ENCODE results near the gene CD74.
"Not testable (repeated sequence)": the region's sequence is repeated elsewhere in the genome, so short reads cannot be mapped to it uniquely, and the experiment has no call there.

The CD74 gene

DNA sequence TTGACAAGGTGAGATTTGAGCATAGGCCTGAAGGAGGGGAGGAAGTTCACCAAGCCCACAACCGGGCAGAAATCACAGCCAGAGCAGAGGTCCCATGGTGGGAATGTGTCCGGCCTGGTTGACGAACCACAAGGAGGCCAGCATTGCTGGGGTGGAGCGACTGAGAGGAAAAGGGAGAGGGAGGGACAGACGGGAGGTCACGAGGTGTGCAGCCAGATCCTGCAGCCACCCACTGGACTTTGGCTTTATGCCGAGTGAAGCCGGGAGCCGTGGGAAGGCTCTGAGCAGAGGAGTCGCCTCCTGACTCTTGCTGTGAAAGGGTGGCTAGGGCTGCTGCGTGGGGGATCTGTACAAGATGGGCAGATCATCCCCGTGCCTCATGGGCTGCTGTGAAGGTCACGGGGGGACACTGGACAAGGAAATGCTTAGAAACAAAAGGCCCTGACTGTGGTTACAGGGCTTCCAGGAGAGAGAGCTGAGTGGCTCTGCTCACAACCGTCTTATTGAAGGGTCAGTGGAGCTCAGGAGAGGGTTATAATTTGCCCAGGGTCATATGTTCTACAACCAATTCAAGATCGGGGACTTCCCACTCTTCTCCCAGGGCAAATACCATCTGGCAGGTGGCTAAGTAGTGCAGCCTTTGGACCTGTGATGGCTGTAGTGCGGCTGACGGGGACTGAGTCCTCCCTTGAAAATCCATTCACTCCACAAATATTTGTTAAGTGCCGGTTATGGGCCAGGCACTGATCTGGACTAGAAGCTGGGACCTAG is 15.6 kb upstream of the CD74 start:
- no peak for DNase-seq
- Mint-ChIP-seq H3K4me1 (no peaks in the 10 kb centered on the region), H3K27me3 (peaks cover 6% of the 10 kb centered on the region), H3K27ac (no peak overlapping the region), H3K4me3 (no peak overlapping the region), H3K9me3 (no peaks in the 10 kb centered on the region)
- ATAC-seq: no peak

DNA sequence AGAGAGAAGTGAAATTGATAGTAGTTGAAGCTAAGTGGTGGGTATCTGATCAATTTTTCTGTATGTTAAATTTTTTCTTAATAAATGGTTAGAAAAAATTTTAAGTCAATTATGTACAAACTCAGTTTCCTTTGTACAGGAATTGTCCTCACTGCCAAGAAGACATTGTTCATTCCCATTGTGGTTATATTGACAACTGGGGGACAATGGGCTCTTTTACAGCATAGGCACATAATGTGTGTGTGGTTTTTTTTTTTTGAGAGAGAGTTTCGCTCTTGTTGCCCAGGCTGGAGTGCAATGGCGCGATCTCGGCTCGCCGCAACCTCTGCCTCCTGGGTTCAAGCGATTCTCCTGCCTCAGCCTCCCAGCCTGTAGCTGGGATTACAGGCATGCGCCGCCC is 13.5 kb upstream of the CD74 start:
- H3K27me3 Mint-ChIP-seq, ATAC-seq, H3K27ac Mint-ChIP-seq, H3K4me1 Mint-ChIP-seq, H3K9me3 Mint-ChIP-seq, H3K4me3 Mint-ChIP-seq, DNase-seq: not testable (repeated sequence)

DNA sequence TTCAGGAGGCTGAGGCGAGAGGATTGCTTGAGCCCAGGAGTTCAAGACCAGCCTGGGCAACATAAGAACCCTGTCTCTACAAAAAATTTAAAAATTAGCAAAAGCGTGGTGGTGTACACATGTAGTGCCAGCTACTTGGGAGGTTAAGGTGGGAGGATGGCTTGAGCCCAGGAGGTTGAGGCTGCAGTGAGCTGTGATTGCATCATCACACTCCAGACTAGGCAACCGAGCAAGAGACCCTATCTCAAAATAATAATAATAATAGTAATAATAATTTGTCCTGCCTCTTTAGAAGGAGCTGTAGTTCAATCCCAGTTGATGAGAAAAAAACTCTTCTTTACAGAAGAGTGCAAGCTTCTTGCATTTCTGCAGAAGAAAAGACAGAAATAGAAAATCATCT is 10.0 kb upstream of the CD74 start:
- no peak overlapping the region for H3K27ac Mint-ChIP-seq
- peaks cover 11% of the 10 kb centered on the region for H3K4me1 Mint-ChIP-seq
- no peaks in the 10 kb centered on the region for H3K27me3 Mint-ChIP-seq
- DNase-seq (no peak), ATAC-seq (no peak)
- H3K4me3 Mint-ChIP-seq: no peak overlapping the region
- H3K9me3 Mint-ChIP-seq: no peaks in the 10 kb centered on the region

DNA sequence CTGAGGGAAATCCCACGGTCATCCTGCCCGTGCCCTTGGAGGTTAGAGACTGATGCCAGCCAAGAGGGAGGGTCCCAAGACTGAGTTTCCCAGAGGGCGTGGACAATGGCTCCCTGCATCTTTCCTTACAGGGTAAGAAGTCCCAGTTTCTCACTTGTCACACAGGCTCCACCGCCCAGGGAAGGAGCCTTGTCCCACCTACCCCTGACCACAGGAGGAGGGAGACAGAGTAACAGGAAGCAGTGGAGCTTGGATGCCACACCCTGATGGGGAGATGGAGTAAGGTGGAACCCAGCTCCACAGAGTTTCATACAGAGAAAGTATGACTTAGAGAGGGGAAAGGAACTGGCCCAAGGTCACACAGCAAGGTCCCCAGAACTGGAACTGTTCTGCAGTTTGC is 9.4 kb upstream of the CD74 start:
- no peaks in the 10 kb centered on the region for H3K27me3 Mint-ChIP-seq
- no peak for DNase-seq
- H3K27ac Mint-ChIP-seq: no peak overlapping the region
- H3K9me3 Mint-ChIP-seq: no peaks in the 10 kb centered on the region
- H3K4me1 Mint-ChIP-seq: peaks cover 11% of the 10 kb centered on the region
- ATAC-seq: no peak
- no peak overlapping the region for H3K4me3 Mint-ChIP-seq

DNA sequence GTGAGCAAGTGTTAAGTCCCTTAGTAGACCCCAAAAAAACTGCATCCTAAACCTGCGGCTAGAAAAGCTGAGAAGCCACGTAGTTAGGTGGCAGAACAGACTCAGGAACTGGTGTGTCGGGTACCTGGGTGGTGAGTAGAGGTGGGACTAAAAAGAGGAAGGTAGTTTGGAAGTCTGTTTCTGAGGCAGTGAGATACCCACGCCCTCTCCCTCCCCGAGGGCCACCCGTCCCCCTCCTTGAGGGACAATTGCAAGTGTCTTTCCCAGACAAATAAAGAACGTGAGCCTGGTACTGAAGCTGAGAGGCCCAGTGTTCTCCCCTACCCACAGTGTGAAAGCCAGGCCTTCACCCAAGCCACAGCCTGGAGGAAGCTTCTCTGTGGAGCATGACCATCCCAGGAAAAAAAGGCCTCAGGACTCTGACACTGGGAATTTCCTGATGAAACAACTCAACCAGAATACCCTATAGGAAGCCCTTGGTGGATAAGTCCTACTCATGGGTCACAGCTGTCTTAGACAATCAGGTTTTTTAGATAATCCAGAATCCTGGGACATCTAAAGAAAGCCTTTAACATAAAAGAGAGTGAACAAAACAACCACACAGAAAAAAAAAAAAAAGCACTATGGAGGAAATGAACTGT is 7.0 kb upstream of the CD74 start:
- no peak for DNase-seq
- H3K4me1 Mint-ChIP-seq: peaks cover 11% of the 10 kb centered on the region
- no peak overlapping the region for H3K4me3 Mint-ChIP-seq
- ATAC-seq: no peak
- H3K9me3 Mint-ChIP-seq: no peaks in the 10 kb centered on the region
- peak overlapping the region in 1 of 2 donors; percentile 73 for H3K27ac Mint-ChIP-seq
- no peaks in the 10 kb centered on the region for H3K27me3 Mint-ChIP-seq

DNA sequence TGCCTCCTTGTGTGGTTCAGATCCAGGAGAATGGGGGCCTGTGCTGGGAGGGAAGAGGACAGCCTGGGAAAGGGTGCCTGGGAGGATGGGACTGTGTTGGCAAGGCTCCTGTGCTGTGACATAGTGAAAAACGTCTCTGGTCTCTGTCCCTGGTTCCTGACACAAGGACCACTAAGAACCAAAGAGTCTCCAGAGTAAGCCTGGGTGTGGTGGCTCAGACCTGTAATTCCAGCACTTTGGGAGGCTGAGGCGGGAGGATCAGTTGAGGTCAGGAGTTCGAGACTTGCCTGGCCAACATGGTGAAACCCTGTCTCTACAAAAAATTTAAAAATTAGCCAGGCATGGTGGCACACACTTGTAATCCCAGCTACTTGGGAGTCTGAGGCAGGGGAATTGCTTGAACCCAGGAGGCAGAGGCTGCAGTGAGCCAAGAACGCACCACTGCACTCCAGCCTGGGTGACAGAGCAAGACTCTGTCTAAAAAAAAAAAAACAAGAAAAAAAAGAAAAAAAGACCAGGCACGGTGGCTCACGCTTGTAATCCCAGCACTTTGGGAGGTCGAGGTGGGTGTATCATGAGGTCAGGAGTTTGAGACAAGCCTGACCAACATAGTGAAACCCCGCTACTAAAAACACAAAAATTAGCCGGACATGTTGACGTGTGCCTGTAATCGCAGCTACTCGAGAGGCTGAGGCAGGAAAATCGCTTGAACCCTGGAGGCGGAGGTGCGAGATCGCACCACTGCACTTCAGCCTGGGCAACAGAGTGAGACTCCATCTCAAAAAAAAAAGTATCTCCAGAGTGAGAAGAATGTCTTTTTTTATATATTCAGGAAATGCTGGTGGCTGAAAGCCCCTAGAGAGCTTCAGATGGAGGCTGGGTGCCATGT is 1.4 kb upstream of the CD74 start:
- peaks cover 42% of the 10 kb centered on the region for H3K4me1 Mint-ChIP-seq
- not testable (repeated sequence) for H3K4me3 Mint-ChIP-seq, ATAC-seq, DNase-seq, H3K27me3 Mint-ChIP-seq, H3K9me3 Mint-ChIP-seq
- peak overlapping the region; percentile 27 to 97 for H3K27ac Mint-ChIP-seq

DNA sequence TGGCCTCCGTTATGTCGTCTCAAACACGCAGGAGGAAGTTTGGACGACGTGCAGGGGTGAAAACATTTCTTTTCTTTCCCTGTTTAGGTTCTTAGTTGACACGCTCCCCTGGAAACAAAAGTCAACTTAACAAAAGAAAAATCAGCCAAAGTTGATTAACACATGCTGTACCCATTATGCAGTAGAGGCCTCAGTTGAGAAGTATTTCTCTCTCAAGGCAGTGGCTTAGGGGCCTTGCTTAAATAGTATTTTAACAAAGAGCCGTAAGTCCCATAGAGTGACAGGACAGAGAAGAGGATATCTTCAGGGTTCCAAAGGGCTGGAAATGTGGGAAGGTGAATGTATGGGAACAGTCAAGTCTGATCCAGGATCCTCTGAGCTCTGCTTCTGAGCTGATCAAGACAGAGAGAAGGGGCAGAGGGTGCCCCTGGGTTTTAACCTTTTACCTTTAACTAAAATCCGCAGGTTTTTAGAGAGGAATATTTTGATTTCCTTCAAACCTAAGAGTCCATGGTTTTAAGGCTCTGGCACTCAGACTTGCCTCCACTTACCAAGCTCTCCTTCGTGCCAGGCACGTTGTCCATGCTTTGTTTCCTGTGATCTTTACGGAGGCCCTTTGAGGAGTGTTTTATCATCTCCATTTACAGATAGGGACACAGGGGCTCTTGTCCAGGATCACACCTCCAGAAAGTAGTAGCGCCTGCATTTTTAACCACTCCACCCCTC is 629 bp upstream of the CD74 start:
- ATAC-seq: no peak

DNA sequence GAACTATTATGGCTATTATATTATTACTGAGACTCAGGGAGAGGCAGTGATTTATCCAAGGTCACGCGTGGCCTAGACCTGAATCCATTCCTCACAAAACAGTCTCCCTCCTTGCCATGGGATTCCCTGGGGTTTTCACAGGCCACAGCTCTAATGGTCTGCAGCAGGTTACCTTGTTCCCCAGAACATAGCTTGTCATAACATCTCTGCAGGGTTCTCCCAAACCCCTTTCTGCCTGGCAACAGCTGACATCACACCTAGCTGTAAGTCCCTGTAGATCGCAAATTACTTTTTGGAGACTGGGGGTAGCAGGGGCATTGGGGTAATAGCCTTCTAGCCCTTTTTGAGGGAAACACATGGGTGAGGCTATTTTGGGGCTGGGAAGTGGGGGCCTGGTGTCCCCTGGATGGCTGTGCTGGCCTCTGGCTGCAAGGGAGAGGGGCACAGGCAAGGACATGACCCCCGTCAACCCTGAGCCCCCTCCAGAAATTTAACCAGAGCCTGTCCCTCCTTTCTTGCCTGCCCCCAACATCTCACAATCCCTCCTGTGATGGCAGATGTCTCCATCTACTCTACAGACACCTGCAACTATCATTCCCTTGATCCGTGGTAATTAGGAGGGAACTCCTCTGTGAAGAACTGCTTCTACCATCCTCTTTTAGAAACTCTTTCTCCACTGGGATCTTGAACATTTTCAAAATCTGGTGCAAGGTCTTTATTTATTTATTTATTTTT is 1.3 kb downstream of the CD74 start:
- H3K27ac Mint-ChIP-seq: peak overlapping the region; percentile 97 to 99
- no peaks in the 10 kb centered on the region for H3K9me3 Mint-ChIP-seq
- peak overlapping the region; percentile 97 for H3K4me3 Mint-ChIP-seq
- H3K27me3 Mint-ChIP-seq: no peaks in the 10 kb centered on the region
- DNase-seq (peak; percentile 66 to 74), ATAC-seq (peak; percentile 50)
- peaks cover 55% of the 10 kb centered on the region for H3K4me1 Mint-ChIP-seq

More for the DNA sequence above, 629 bp upstream of the CD74 start:
- Mint-ChIP-seq H3K4me1 (peaks cover 46% of the 10 kb centered on the region), H3K4me3 (peak overlapping the region; percentile 97), H3K9me3 (no peaks in the 10 kb centered on the region), H3K27me3 (no peaks in the 10 kb centered on the region), H3K27ac (peak overlapping the region; percentile 97 to 99)
- no peak for DNase-seq

DNA sequence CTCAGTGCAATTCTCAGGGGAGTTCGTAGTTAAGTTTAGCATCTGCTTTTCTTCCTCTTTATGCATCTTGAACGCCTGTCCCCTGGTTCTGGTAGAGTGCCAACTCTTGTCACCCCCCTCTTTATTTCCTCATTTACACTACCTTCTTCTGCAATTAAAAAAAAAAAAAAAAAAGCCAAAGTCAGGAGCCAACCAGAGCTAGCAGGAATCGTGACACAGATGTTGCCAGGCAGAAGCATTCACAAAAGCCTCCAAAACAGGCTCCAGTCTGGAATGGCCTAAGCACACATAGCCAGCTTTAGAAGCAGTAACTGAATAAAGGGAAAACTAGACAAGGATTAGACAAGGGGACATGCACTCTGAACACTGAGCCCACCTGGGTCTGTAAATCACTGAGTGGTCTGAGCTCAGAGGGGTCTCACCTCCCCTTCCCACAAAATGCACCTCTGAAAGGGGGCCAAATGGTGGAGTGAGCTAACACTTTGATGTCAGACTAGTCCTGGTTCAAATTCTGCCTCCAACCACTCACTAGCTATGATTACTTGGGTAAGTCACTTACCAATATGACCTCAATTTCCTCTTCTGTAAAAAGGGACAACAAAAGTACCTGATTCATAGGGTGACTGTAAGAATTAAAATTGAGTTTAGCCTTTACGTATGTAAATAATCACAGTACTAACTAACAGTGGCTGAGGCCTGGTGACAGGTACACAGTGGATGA is 2.0 kb downstream of the CD74 start:
- Mint-ChIP-seq H3K9me3 (no peaks in the 10 kb centered on the region), H3K4me3 (peak overlapping the region; percentile 97), H3K4me1 (peaks cover 61% of the 10 kb centered on the region), H3K27me3 (no peaks in the 10 kb centered on the region), H3K27ac (peak overlapping the region; percentile 55 to 81)
- ATAC-seq: peak; percentile 24
- peak; percentile 40 to 43 for DNase-seq

DNA sequence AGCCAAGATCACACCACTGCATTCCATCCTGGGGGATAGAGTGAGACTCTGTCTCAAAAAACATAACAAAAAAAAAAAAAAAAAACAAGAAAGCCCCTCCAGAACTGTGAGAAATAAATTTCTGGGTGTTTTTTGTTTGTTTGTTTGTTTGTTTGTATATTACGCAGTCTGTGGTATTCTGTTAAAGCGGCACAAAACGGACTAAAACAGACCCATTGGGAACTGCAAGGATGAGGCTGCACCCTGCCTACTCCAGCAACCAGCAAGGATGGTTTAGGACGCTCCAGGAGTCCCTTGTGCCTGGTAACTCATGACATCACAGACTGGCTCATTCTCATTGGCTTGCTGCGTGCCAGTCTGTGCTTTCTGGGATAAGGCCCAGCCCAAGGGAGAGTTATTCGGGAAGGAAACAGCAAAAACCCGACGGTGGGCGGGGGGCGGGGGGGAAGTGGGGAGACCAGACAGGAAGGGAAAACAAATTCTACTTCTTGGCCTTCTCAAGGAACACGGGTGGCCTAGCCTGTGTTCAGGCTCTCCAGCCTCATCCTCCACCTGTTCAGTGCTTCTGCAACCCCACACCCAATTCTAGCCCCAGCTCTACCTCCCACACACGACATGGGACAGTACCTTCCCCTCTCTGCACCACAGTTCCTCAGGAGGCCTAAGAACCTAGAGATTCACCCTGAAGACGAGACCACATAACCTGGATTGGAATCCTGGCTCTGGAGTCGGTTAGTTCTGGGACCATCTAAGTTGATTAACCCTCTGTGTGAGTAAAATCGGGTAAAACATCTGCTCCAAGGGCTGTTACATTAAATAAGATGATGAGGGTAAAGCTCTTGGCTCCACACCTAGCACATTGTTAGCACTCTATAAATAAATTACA is 2.8 kb downstream of the CD74 start:
- peak overlapping the region; percentile 97 for H3K4me3 Mint-ChIP-seq
- peak; percentile 25 for ATAC-seq
- H3K9me3 Mint-ChIP-seq: no peaks in the 10 kb centered on the region
- DNase-seq: peak; percentile 35 to 43
- peaks cover 61% of the 10 kb centered on the region for H3K4me1 Mint-ChIP-seq
- peak overlapping the region in 1 of 2 donors; percentile 69 for H3K27ac Mint-ChIP-seq
- no peaks in the 10 kb centered on the region for H3K27me3 Mint-ChIP-seq

DNA sequence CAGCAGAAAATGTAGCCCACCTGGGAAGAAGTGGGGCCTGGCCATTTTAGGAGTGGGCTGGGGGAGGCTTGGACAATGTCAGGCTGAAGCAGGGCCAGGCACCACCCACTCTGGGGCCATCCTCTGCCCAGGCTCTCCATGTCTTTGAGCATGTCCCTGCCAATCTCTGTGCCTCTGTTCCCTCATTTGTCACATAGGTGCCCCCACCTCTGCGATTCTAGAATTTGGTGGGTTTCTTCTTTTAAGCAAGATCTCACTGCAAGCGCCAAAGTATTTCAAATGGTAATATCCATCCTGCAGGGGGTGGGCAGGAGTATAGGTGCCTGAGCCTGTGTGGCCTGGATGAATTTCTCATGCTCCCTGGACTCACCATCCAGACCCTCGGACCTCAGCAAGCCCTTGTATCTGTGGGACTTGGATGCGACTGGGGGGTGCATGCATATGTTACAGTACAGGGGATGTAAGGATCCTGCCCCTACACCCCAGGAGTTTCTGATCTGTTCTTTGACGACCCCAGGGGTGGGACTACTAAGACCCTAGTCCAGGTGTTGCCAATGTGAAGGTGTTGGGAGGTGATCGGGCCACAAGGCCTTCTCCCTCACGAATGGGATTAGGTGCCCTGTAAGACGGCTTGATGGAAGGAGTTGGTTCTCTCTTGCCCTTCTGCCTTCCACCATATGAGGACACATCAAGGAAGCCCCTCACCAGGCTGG is 4.3 kb downstream of the CD74 start:
- peaks cover 55% of the 10 kb centered on the region for H3K4me1 Mint-ChIP-seq
- DNase-seq (no peak), ATAC-seq (no peak)
- H3K4me3 Mint-ChIP-seq: peak overlapping the region in 1 of 2 donors; percentile 29
- no peaks in the 10 kb centered on the region for H3K9me3 Mint-ChIP-seq
- H3K27me3 Mint-ChIP-seq: no peaks in the 10 kb centered on the region
- no peak overlapping the region for H3K27ac Mint-ChIP-seq

DNA sequence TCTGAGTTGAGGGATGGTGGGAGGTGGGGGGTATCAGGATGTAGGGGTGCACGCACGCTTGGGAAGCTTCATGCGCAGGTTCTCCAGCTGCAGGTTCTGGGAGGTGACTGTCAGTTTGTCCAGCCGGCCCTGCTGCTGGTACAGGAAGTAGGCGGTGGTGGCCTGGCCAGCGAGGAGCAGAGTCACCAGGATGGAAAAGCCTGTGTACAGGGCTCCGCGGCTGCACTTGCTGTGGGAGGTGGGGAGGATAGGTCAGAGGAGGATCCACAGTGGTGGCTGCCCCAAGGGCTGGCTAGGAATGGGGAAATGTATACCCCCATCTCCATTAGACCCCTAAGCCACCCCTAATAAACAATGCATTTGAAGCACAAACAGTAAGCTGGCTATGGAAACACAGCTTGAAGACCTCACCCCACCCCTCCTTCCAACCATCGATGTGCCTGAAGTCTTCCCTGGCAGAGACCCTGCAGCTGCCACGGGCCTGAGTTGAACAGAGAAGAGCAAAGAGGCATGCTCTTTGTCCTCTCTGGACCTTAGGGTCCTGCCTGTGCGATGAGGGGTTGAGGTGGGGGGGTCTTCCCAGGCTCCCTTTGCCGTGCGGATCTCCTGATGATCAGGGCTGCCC is 5.5 kb downstream of the CD74 start:
- Mint-ChIP-seq H3K4me1 (peaks cover 44% of the 10 kb centered on the region), H3K9me3 (no peaks in the 10 kb centered on the region), H3K4me3 (no peak overlapping the region), H3K27me3 (no peaks in the 10 kb centered on the region), H3K27ac (no peak overlapping the region)
- ATAC-seq (no peak), DNase-seq (no peak)

DNA sequence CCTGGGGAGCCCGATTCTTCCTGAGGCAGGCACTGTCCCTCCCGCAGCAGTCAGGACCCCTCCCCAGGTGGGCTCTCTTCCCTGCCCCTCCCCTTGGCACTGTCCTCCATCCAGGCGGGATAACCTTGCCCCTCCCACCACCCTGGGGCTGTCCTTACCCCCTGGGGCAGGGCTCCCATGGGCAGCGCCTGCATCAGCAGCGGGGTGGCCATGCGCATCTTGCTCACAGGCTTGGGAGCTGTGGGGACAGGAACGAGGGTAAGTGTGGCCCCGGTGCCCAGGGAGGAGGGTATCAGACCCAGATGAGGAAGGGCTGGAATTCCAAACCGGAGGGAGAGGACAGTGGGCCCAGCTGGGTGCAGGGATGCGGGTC is 6.0 kb downstream of the CD74 start:
- DNase-seq: no peak

More for the DNA sequence above, 6.0 kb downstream of the CD74 start:
- no peak for ATAC-seq
- Mint-ChIP-seq H3K4me1 (peaks cover 43% of the 10 kb centered on the region), H3K9me3 (no peaks in the 10 kb centered on the region), H3K27me3 (no peaks in the 10 kb centered on the region), H3K4me3 (no peak overlapping the region), H3K27ac (no peak overlapping the region)
